ENCODE measurements around the gene IMMP2L. TPM values are rescaled to one million over a fixed set of nuclear protein-coding genes. Genes with fewer than 3 reads are reported as not detected.
"Not testable (repeated sequence)": the region's sequence is repeated elsewhere in the genome, so short reads cannot be mapped to it uniquely, and the experiment has no call there.

Gene IMMP2L
- total RNA-seq, 2 experiments from 2014 or later: 15.8 to 25.8 TPM

DNA sequence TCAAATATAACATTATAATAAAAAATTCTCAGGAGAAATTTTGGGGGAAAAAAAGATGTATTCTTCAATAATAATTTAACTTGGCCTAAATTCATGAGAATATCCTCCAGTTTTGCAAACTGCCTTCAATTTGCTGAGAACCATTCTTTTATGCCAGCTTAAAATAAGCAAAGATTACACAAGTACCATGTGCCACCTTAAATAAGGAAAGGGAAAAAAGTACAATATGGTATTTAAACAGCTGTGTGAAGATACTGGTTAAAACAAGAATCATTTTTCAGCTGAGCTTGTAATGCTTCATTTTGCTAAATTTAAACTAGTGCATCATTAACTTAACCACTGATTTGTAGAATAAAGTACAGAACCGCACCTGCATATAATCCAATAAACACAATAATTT lies 253.6 kb downstream of the IMMP2L start:
- ChIA-PET CTCF (no interaction called here), POLR2A (no interaction called here)
- H3K36me3 Mint-ChIP-seq (ENCODE audit: low read depth): peaks cover 8% of the 10 kb centered on the region

GRCh38 chr7:111301891-111302290 lies 260.4 kb downstream of the IMMP2L start:
- DNase-seq (no peak), ATAC-seq (no peak)
- no peak overlapping the region for H3K4me3 Mint-ChIP-seq
- ChIA-PET POLR2A (no interaction called here), CTCF (no interaction called here)
- peaks cover 2% of the 10 kb centered on the region for H3K36me3 Mint-ChIP-seq (ENCODE audit: low read depth)
- H3K27ac Mint-ChIP-seq: no peak overlapping the region
- H3K27me3 Mint-ChIP-seq: no peaks in the 10 kb centered on the region
- peaks cover 2% of the 10 kb centered on the region for H3K9me3 Mint-ChIP-seq (ENCODE audit: low read depth)
- intact Hi-C loops (cut with DNase I, micrococcal nuclease): no loop called here
- H3K4me1 Mint-ChIP-seq: peaks cover 8% of the 10 kb centered on the region

More for the DNA sequence above, 253.6 kb downstream of the IMMP2L start:
- Mint-ChIP-seq H3K4me3 (no peak overlapping the region), H3K4me1 (peaks cover 4% of the 10 kb centered on the region), H3K27ac (no peak overlapping the region), H3K9me3 (ENCODE audit: low read depth) (no peaks in the 10 kb centered on the region), H3K27me3 (no peaks in the 10 kb centered on the region)
- intact Hi-C loops (cut with DNase I, micrococcal nuclease): no loop called here
- DNase-seq (no peak), ATAC-seq (no peak)

- no peaks in the 10 kb centered on the region for H3K27me3 Mint-ChIP-seq
- H3K9me3 Mint-ChIP-seq (ENCODE audit: low read depth): peaks cover 5% of the 10 kb centered on the region
- H3K4me3 Mint-ChIP-seq: no peak overlapping the region
- intact Hi-C loops (cut with DNase I, micrococcal nuclease): no loop called here
- ATAC-seq (no peak), DNase-seq (no peak)
- peaks cover 5% of the 10 kb centered on the region for H3K36me3 Mint-ChIP-seq (ENCODE audit: low read depth)
- POLR2A ChIA-PET: no interaction called here
- CTCF ChIA-PET: no interaction called here
- H3K4me1 Mint-ChIP-seq: no peaks in the 10 kb centered on the region
- no peak overlapping the region for H3K27ac Mint-ChIP-seq
Observed at GRCh38 chr7:111294494-111294893, 267.8 kb downstream of the IMMP2L start.

DNA sequence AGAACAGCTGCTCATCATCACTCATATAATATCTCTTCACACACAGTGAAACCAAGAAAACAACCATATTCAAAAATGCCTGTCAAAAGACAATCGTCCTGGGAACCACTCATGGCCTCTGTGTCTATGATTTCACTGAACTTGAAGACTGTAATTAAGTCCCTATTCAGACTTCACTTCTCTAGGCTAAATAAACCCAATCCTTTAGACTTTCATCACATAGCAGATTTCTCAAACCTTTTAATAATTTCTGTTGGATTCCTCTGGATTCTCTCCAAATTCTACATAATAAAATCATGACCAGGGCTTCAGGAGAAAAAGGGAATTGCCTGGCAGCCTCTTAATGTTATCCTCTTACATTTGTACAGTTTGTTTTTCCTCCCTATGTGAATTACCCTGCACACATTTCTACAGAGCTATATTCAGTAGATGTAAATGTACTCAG lies 270.2 kb downstream of the IMMP2L start:
- no peak overlapping the region for H3K4me3 Mint-ChIP-seq
- H3K9me3 Mint-ChIP-seq (ENCODE audit: low read depth): peaks cover 7% of the 10 kb centered on the region
- no peak for DNase-seq
- no peak overlapping the region for H3K27ac Mint-ChIP-seq
- no peaks in the 10 kb centered on the region for H3K27me3 Mint-ChIP-seq
- H3K4me1 Mint-ChIP-seq: no peaks in the 10 kb centered on the region
- ChIA-PET CTCF (no interaction called here), POLR2A (no interaction called here)
- intact Hi-C loops (cut with DNase I, micrococcal nuclease): no loop called here
- no peak for ATAC-seq
- peaks cover 15% of the 10 kb centered on the region for H3K36me3 Mint-ChIP-seq (ENCODE audit: low read depth)

DNA sequence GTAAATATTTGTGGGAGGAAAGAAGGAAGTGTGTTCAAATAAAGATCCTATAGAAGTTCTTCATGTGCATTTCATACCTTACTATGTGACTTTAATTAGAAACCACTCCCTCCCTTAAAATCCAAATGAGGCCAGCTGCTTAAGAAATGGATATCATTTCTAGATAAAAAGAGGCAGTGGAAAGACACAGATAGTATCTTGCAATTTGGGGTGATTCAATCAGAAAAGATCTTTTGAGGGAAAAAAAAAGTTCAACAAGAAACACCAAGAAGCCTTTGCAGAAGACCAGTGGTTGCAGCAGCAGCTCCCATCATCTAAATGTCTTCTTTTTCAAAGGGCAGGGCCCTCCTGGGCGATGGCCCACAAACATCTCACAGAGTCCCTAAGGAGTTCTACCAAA lies 271.3 kb downstream of the IMMP2L start:
- H3K9me3 Mint-ChIP-seq (ENCODE audit: low read depth): peaks cover 7% of the 10 kb centered on the region
- POLR2A ChIA-PET: no interaction called here
- CTCF ChIA-PET: no interaction called here
- H3K4me1 Mint-ChIP-seq: no peaks in the 10 kb centered on the region
- DNase-seq: no peak
- no peak for ATAC-seq
- H3K4me3 Mint-ChIP-seq: no peak overlapping the region
- intact Hi-C loops (cut with DNase I, micrococcal nuclease): no loop called here
- H3K36me3 Mint-ChIP-seq (ENCODE audit: low read depth): peaks cover 15% of the 10 kb centered on the region
- H3K27ac Mint-ChIP-seq: no peak overlapping the region
- no peaks in the 10 kb centered on the region for H3K27me3 Mint-ChIP-seq

DNA sequence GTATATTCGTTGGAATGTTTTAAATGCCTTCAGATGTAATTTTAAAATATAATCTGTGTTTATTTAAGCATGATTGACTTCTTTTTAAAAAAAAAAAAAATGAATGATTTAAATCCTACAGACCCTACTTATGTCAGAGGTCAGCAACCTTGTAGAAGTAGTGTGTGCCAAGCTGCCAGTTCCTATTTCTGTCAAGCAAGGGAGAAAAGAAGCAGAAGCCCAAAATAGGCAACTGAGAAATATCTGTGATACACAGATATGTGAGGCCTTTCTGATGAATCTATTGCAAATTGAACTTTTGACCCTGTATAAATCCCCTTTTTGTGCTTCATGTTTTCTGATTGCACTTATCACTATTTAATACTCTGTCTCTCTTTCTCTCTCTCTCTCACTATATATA lies 271.9 kb downstream of the IMMP2L start:
- Mint-ChIP-seq H3K4me1 (no peaks in the 10 kb centered on the region), H3K4me3 (no peak overlapping the region), H3K36me3 (ENCODE audit: low read depth) (peaks cover 15% of the 10 kb centered on the region), H3K9me3 (ENCODE audit: low read depth) (peaks cover 7% of the 10 kb centered on the region), H3K27me3 (no peaks in the 10 kb centered on the region), H3K27ac (no peak overlapping the region)
- ChIA-PET POLR2A (no interaction called here), CTCF (no interaction called here)
- intact Hi-C loops (cut with DNase I, micrococcal nuclease): no loop called here
- ATAC-seq (no peak), DNase-seq (no peak)

- intact Hi-C loops (cut with DNase I, micrococcal nuclease); H3K9me3 Mint-ChIP-seq (ENCODE audit: low read depth); H3K27ac Mint-ChIP-seq; CTCF ChIA-PET; H3K4me3 Mint-ChIP-seq; H3K4me1 Mint-ChIP-seq; H3K27me3 Mint-ChIP-seq; POLR2A ChIA-PET; DNase-seq; ATAC-seq: not testable (repeated sequence)
- H3K36me3 Mint-ChIP-seq (ENCODE audit: low read depth): peaks cover 21% of the 10 kb centered on the region
Observed at GRCh38 chr7:111288441-111288840, 273.9 kb downstream of the IMMP2L start.

GRCh38 chr7:111282626-111283025 lies 279.7 kb downstream of the IMMP2L start:
- H3K4me1 Mint-ChIP-seq: no peaks in the 10 kb centered on the region
- H3K9me3 Mint-ChIP-seq (ENCODE audit: low read depth): peaks cover 7% of the 10 kb centered on the region
- ATAC-seq (no peak), DNase-seq (no peak)
- CTCF ChIA-PET: no interaction called here
- no peak overlapping the region for H3K27ac Mint-ChIP-seq
- peaks cover 13% of the 10 kb centered on the region for H3K36me3 Mint-ChIP-seq (ENCODE audit: low read depth)
- POLR2A ChIA-PET: no interaction called here
- no peaks in the 10 kb centered on the region for H3K27me3 Mint-ChIP-seq
- intact Hi-C loops (cut with DNase I, micrococcal nuclease): no loop called here
- no peak overlapping the region for H3K4me3 Mint-ChIP-seq

- intact Hi-C loops (cut with DNase I, micrococcal nuclease): no loop called here
- Mint-ChIP-seq H3K27ac (no peak overlapping the region), H3K9me3 (ENCODE audit: low read depth) (peaks cover 5% of the 10 kb centered on the region), H3K27me3 (no peaks in the 10 kb centered on the region), H3K4me3 (no peak overlapping the region), H3K36me3 (ENCODE audit: low read depth) (peaks cover 2% of the 10 kb centered on the region), H3K4me1 (no peaks in the 10 kb centered on the region)
- DNase-seq (no peak), ATAC-seq (no peak)
- CTCF ChIA-PET: no interaction called here
- POLR2A ChIA-PET: no interaction called here
Observed at GRCh38 chr7:111274857-111275256, 287.4 kb downstream of the IMMP2L start.

- intact Hi-C loops (cut with DNase I, micrococcal nuclease): no loop called here
- CTCF ChIA-PET: no interaction called here
- peaks cover 5% of the 10 kb centered on the region for H3K9me3 Mint-ChIP-seq (ENCODE audit: low read depth)
Observed at GRCh38 chr7:111272092-111272491, 290.2 kb downstream of the IMMP2L start.

GRCh38 chr7:111270794-111271193 lies 291.5 kb downstream of the IMMP2L start:
- H3K27me3 Mint-ChIP-seq; intact Hi-C loops (cut with DNase I, micrococcal nuclease); H3K9me3 Mint-ChIP-seq (ENCODE audit: low read depth); H3K4me1 Mint-ChIP-seq; H3K36me3 Mint-ChIP-seq (ENCODE audit: low read depth); DNase-seq; H3K27ac Mint-ChIP-seq; H3K4me3 Mint-ChIP-seq; ATAC-seq; POLR2A ChIA-PET: not testable (repeated sequence)
- CTCF ChIA-PET: interaction anchor here (1.7 kb wide), 1 partner anchor 12 kb away, joined by 4 read pairs; no protein-coding TSS in a partner anchor

More at GRCh38 chr7:111272092-111272491, 290.2 kb downstream of the IMMP2L start:
- H3K27ac Mint-ChIP-seq: no peak overlapping the region
- POLR2A ChIA-PET: no interaction called here
- no peak for ATAC-seq
- H3K4me1 Mint-ChIP-seq: no peaks in the 10 kb centered on the region
- DNase-seq: no peak
- H3K27me3 Mint-ChIP-seq: no peaks in the 10 kb centered on the region
- peaks cover 2% of the 10 kb centered on the region for H3K36me3 Mint-ChIP-seq (ENCODE audit: low read depth)
- H3K4me3 Mint-ChIP-seq: no peak overlapping the region

- POLR2A ChIA-PET: no interaction called here
- ATAC-seq (no peak), DNase-seq (no peak)
- CTCF ChIA-PET: no interaction called here
- H3K9me3 Mint-ChIP-seq (ENCODE audit: low read depth): peaks cover 5% of the 10 kb centered on the region
- H3K36me3 Mint-ChIP-seq (ENCODE audit: low read depth): peaks cover 2% of the 10 kb centered on the region
- no peak overlapping the region for H3K27ac Mint-ChIP-seq
- no peaks in the 10 kb centered on the region for H3K27me3 Mint-ChIP-seq
- intact Hi-C loops (cut with DNase I, micrococcal nuclease): no loop called here
- no peak overlapping the region for H3K4me3 Mint-ChIP-seq
- peaks cover 2% of the 10 kb centered on the region for H3K4me1 Mint-ChIP-seq
Observed at GRCh38 chr7:111268941-111269340, 293.4 kb downstream of the IMMP2L start.

- no peak for DNase-seq
- no peaks in the 10 kb centered on the region for H3K36me3 Mint-ChIP-seq (ENCODE audit: low read depth)
- H3K27me3 Mint-ChIP-seq: no peaks in the 10 kb centered on the region
- POLR2A ChIA-PET: no interaction called here
- H3K4me1 Mint-ChIP-seq: peaks cover 2% of the 10 kb centered on the region
- CTCF ChIA-PET: interaction anchor here (0.6 to 0.7 kb wide), 2 partner anchors 164 to 581 kb away, joined by 3 read pairs; no protein-coding TSS in a partner anchor
- no peak overlapping the region for H3K27ac Mint-ChIP-seq
- ATAC-seq: no peak
- no peaks in the 10 kb centered on the region for H3K9me3 Mint-ChIP-seq (ENCODE audit: low read depth)
- intact Hi-C loops (cut with DNase I, micrococcal nuclease): no loop called here
- no peak overlapping the region for H3K4me3 Mint-ChIP-seq
Observed at GRCh38 chr7:111266613-111267012, 295.7 kb downstream of the IMMP2L start.
